ENCODE data around the gene UNCX.

Gene UNCX

GRCh38 chr7:1218541-1219165, 14.0 kb upstream of the UNCX start:
- no peak for DNase-seq (ENCODE audit: low read depth)

GRCh38 chr7:1219498-1219897, 13.2 kb upstream of the UNCX start:
- no peak for DNase-seq (ENCODE audit: low read depth)

- DNase-seq (ENCODE audit: low read depth), result no peak
These were observed 12.5 kb upstream of the UNCX start for GRCh38 chr7:1220000-1220726.

- no peak for DNase-seq (ENCODE audit: low read depth)
These were observed 11.5 kb upstream of the UNCX start for GRCh38 chr7:1220977-1221745.

GRCh38 chr7:1223196-1223981, 9.3 kb upstream of the UNCX start:
- DNase-seq (ENCODE audit: low read depth), result no peak

- no peak for DNase-seq (ENCODE audit: low read depth)
These were observed 8.5 kb upstream of the UNCX start for GRCh38 chr7:1224086-1224716.

GRCh38 chr7:1225030-1225429, 7.6 kb upstream of the UNCX start:
- DNase-seq (ENCODE audit: low read depth), result no peak

- no peak for DNase-seq (ENCODE audit: low read depth)
These were observed 7.1 kb upstream of the UNCX start for GRCh38 chr7:1225441-1226185.

GRCh38 chr7:1226186-1226901, 6.3 kb upstream of the UNCX start:
- no peak for DNase-seq (ENCODE audit: low read depth)

- DNase-seq (ENCODE audit: low read depth), result no peak
These were observed 5.4 kb upstream of the UNCX start for GRCh38 chr7:1227071-1227804.

- no peak for DNase-seq (ENCODE audit: low read depth)
These were observed 4.7 kb upstream of the UNCX start for GRCh38 chr7:1227814-1228544.

GRCh38 chr7:1228545-1229201, 4.0 kb upstream of the UNCX start:
- no peak for DNase-seq (ENCODE audit: low read depth)

- no peak for DNase-seq (ENCODE audit: low read depth)
These were observed 3.3 kb upstream of the UNCX start for GRCh38 chr7:1229202-1229947.

- DNase-seq (ENCODE audit: low read depth), result no peak
These were observed 2.7 kb upstream of the UNCX start for GRCh38 chr7:1229956-1230355.

GRCh38 chr7:1230411-1231213, 2.1 kb upstream of the UNCX start:
- DNase-seq (ENCODE audit: low read depth), result no peak

GRCh38 chr7:1231214-1232102, 1.2 kb upstream of the UNCX start:
- no peak for DNase-seq (ENCODE audit: low read depth)

All from fibroblast of gingiva (primary cell).